SK-N-SH treated with all-trans-retinoic acid at 6 μM for 48 hours (cell line): ENCODE measurements around the gene GPATCH2.

Experiments used
- PATZ1 ChIP-seq: fragments of 250-450 bp; sonication (Bioruptor Pico); IDR thresholded peaks from 2 replicates; pipeline ENCODE4 v1.8.0; 2020; ENCODE audit warnings: mild to moderate bottlenecking, moderate library complexity, borderline replicate concordance
- SNAI2 ChIP-seq: fragments of 250-450 bp; sonication (Bioruptor Pico); IDR thresholded peaks from 2 replicates; pipeline ENCODE4 v1.5.0; 2020; ENCODE audit warnings: mild to moderate bottlenecking, moderate library complexity
- TOX ChIP-seq: fragments of 250-450 bp; sonication (Bioruptor Pico); IDR thresholded peaks from 2 replicates; pipeline ENCODE4 v1.8.0; 2021; ENCODE audit warnings: mild to moderate bottlenecking, moderate library complexity, borderline replicate concordance
- ZFP3 ChIP-seq: fragments of 250-450 bp; sonication (Bioruptor Pico); IDR thresholded peaks from 2 replicates; pipeline ENCODE4 v1.5.0; 2020; ENCODE audit warnings: mild to moderate bottlenecking, moderate library complexity
- ZNF565 ChIP-seq: fragments of 450-650 bp; formaldehyde crosslinking; conservative IDR thresholded peaks from 2 replicates; pipeline ENCODE4 v1.5.0; 2020; ENCODE audit warnings: low read depth, mild to moderate bottlenecking, moderate library complexity

GRCh38 chr1:217540321-217540720 lies 90.6 kb downstream of the GPATCH2 start:
- TF ChIP-seq TOX (no peak), ZNF565 (CRISPR knock-in tag) (no peak), ZFP3 (CRISPR knock-in tag) (no peak), PATZ1 (CRISPR knock-in tag) (no peak), SNAI2 (CRISPR knock-in tag) (no peak)
